MM.1S (cell line): ENCODE data around the gene DNAH9.

Experiments
- EZH2 ChIP-seq: fragments of 300-600 bp; sonication (generic); optimal IDR thresholded peaks from 2 replicates; pipeline ENCODE3; 2017; ENCODE audit warnings: low read depth, mild to moderate bottlenecking, antibody characterized with exemption, low read length, mixed read lengths
- EZH2phosphoT487 ChIP-seq: fragments of 300-600 bp; sonication (generic); IDR thresholded peaks from 2 replicates; pipeline ENCODE4 v1.6.1; 2018; ENCODE audit warnings: antibody characterized with exemption, low read length
- TF ChIP-seq, protein P1 (sequence below): fragments of 300-600 bp; sonication (generic); IDR thresholded peaks from 2 replicates; pipeline ENCODE4 v1.5.1; 2016; ENCODE audit warnings: antibody characterized with exemption, low read length, mixed read lengths

- TF ChIP-seq, protein P1, sequence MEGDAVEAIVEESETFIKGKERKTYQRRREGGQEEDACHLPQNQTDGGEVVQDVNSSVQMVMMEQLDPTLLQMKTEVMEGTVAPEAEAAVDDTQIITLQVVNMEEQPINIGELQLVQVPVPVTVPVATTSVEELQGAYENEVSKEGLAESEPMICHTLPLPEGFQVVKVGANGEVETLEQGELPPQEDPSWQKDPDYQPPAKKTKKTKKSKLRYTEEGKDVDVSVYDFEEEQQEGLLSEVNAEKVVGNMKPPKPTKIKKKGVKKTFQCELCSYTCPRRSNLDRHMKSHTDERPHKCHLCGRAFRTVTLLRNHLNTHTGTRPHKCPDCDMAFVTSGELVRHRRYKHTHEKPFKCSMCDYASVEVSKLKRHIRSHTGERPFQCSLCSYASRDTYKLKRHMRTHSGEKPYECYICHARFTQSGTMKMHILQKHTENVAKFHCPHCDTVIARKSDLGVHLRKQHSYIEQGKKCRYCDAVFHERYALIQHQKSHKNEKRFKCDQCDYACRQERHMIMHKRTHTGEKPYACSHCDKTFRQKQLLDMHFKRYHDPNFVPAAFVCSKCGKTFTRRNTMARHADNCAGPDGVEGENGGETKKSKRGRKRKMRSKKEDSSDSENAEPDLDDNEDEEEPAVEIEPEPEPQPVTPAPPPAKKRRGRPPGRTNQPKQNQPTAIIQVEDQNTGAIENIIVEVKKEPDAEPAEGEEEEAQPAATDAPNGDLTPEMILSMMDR, result no peak
- TF ChIP-seq EZH2phosphoT487 (no peak), EZH2 (no peak)
These were observed 30.6 kb downstream of the DNAH9 start for GRCh38 chr17:11628831-11629230.
